Measurements from ENCODE around the gene GNG3. TPM values are rescaled to one million over a fixed set of nuclear protein-coding genes. Genes with fewer than 3 reads are reported as not detected.

GNG3 gene
- total RNA-seq, 1 experiment from 2014 or later: not detected

GRCh38 chr11:62677714-62678113 lies 29.8 kb upstream of the GNG3 start (continued):
- TF ChIP-seq ZNF274 (IDR thresholded peaks at IDR 0.05; ENCODE audit: low read depth, low read length) (no peak), SRF (IDR thresholded peaks at IDR 0.05; ENCODE audit: low read depth) (no peak), ZFX (IDR thresholded peaks at IDR 0.05) (no peak), CBX3 (IDR thresholded peaks at IDR 0.05; ENCODE audit: low read depth) (no peak), CTCF (IDR thresholded peaks at IDR 0.05 in 2 of 3, conservative IDR thresholded peaks at IDR 0.05 in 1 of 3; ENCODE audit: borderline replicate concordance in 1 of 3, insufficient read depth in 1 of 3, low read depth in 2 of 3, low read length in 2 of 3) (no peak), CEBPB (IDR thresholded peaks at IDR 0.05; ENCODE audit: low read depth) (no peak), ELF1 (IDR thresholded peaks at IDR 0.05; ENCODE audit: borderline replicate concordance, low read depth) (no peak), RAD21 (IDR thresholded peaks at IDR 0.05; ENCODE audit: low read depth) (no peak)

DNA sequence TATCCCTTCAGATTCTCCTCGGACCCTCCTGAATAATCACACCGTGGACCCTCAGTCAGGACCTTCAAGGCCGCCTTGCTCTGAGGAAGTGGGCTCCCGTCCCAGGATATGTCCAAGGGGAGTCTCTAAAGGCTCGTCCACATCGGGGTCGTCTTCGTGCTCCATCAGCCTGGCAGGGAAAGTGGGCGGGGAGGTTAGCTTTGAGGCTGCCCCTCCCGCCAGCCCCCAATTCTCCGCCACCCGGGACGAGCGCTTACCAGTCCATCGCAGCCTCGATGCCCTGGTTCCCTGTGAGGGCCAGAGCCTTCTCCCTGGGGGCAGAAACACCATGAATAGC lies 29.1 kb upstream of the GNG3 start:
- ChIA-PET POLR2A (interaction anchor here (3.0 kb wide), 1 partner anchor 10 kb away, joined by 16 read pairs; no protein-coding TSS in a partner anchor), RAD21 (ENCODE audit: low non-redundant PET in 1 of 2, low total read pairs in 2 of 2, uncharacterized antibody in 2 of 2, unreplicated experiment in 2 of 2) (no interaction called here), CTCF (no interaction called here)
- Histone ChIP-seq H3K36me3 (ENCODE audit: control insufficient read depth in 1 of 2, insufficient read depth in 2 of 2, low read length in 2 of 2) (peaks cover 4 to 11% of the 10 kb centered on the region in 2 experiments; a peak in 3 of 4 replicates), H3K9me2 (ENCODE audit: insufficient read depth) (no peaks in the 10 kb centered on the region), H3K27ac (ENCODE audit: low read depth, low read length) (peak overlapping the region; percentile 82), H3K4me3 (replicated peaks in 1 of 2; ENCODE audit: low read depth in 1 of 2, low read length in 2 of 2) (peak overlapping the region; percentile 80 to 87), H3K4me2 (ENCODE audit: low read length) (peak overlapping the region; percentile 95), H2AFZ (ENCODE audit: low read depth, low read length, poor library complexity, severe bottlenecking) (no peak overlapping the region), H3K27me3 (ENCODE audit: insufficient read depth, low read length) (no peaks in the 10 kb centered on the region), H3K79me2 (ENCODE audit: insufficient read depth, low read length) (peaks cover 49% of the 10 kb centered on the region), H3K9me3 (ENCODE audit: control insufficient read depth in 1 of 2, insufficient read depth in 1 of 2, low read depth in 1 of 2, low read length in 2 of 2) (no peaks in the 10 kb centered on the region), H3K9ac (ENCODE audit: low read length) (peak overlapping the region; percentile 84), H4K20me1 (ENCODE audit: insufficient read depth) (no peaks in the 10 kb centered on the region), H3K4me1 (ENCODE audit: control insufficient read depth in 1 of 2, insufficient read depth in 2 of 2, low read length in 2 of 2) (peaks cover 24 to 45% of the 10 kb centered on the region in 2 experiments)
- BruUV-seq (replicated peaks): no TSS peak
- ATAC-seq (peak; percentile 6; the same call in 1 of the 2 replicates), DNase-seq (ENCODE audit: low read depth, low spot score) (no peak)
- intact Hi-C loops (cut with micrococcal nuclease): loop anchor here (10.0 kb wide), 1 partner anchor 86 kb away; the partner anchor contains the start of gene POLR2G
- TF ChIP-seq TCF7L2 (IDR thresholded peaks at IDR 0.05; ENCODE audit: borderline replicate concordance, extremely low read depth, insufficient read depth, insufficient read length) (no peak), EGR1 (IDR thresholded peaks at IDR 0.05; ENCODE audit: low read depth) (no peak), SIN3A (IDR thresholded peaks at IDR 0.05; ENCODE audit: low read depth) (no peak), ZFX (IDR thresholded peaks at IDR 0.05) (no peak), EZH2 (IDR thresholded peaks at IDR 0.05) (no peak), POLR2AphosphoS5 (IDR thresholded peaks at IDR 0.05; ENCODE audit: low read depth, low read length) (no peak), YY1 (IDR thresholded peaks at IDR 0.05; ENCODE audit: extremely low read depth, insufficient replicate concordance, low read depth, low read length) (no peak), CEBPB (IDR thresholded peaks at IDR 0.05; ENCODE audit: low read depth) (no peak), EZH2phosphoT487 (IDR thresholded peaks at IDR 0.05; ENCODE audit: borderline replicate concordance) (no peak), ZNF274 (IDR thresholded peaks at IDR 0.05; ENCODE audit: low read depth, low read length) (no peak), JUND (IDR thresholded peaks at IDR 0.05) (no peak), CBX3 (IDR thresholded peaks at IDR 0.05; ENCODE audit: low read depth) (no peak), RAD21 (IDR thresholded peaks at IDR 0.05; ENCODE audit: low read depth) (no peak)
- TF ChIP-seq, protein P1, sequence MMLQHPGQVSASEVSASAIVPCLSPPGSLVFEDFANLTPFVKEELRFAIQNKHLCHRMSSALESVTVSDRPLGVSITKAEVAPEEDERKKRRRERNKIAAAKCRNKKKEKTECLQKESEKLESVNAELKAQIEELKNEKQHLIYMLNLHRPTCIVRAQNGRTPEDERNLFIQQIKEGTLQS (IDR thresholded peaks at IDR 0.05): no peak
- TF ChIP-seq, protein P2, sequence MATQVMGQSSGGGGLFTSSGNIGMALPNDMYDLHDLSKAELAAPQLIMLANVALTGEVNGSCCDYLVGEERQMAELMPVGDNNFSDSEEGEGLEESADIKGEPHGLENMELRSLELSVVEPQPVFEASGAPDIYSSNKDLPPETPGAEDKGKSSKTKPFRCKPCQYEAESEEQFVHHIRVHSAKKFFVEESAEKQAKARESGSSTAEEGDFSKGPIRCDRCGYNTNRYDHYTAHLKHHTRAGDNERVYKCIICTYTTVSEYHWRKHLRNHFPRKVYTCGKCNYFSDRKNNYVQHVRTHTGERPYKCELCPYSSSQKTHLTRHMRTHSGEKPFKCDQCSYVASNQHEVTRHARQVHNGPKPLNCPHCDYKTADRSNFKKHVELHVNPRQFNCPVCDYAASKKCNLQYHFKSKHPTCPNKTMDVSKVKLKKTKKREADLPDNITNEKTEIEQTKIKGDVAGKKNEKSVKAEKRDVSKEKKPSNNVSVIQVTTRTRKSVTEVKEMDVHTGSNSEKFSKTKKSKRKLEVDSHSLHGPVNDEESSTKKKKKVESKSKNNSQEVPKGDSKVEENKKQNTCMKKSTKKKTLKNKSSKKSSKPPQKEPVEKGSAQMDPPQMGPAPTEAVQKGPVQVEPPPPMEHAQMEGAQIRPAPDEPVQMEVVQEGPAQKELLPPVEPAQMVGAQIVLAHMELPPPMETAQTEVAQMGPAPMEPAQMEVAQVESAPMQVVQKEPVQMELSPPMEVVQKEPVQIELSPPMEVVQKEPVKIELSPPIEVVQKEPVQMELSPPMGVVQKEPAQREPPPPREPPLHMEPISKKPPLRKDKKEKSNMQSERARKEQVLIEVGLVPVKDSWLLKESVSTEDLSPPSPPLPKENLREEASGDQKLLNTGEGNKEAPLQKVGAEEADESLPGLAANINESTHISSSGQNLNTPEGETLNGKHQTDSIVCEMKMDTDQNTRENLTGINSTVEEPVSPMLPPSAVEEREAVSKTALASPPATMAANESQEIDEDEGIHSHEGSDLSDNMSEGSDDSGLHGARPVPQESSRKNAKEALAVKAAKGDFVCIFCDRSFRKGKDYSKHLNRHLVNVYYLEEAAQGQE (IDR thresholded peaks at IDR 0.05; ENCODE audit: low read depth): no peak

Data from HCT116 (cell line).